GM19328 (cell line): ENCODE data around the gene STXBP5.

Experiments
- ATAC-seq: cut with Tn5 transposase; IDR thresholded peaks from one replicate; pipeline ENCODE4 v1.9.1; 2021; ENCODE audit warnings: mild to moderate bottlenecking, moderate library complexity; ENCODE audit not compliant: unreplicated experiment

Gene STXBP5

GRCh38 chr6:147285087-147285855 lies 81.1 kb downstream of the STXBP5 start:
- ATAC-seq, result peak; percentile 72

- ATAC-seq, result no peak
These were observed 83.7 kb downstream of the STXBP5 start for GRCh38 chr6:147287869-147288271.

DNA sequence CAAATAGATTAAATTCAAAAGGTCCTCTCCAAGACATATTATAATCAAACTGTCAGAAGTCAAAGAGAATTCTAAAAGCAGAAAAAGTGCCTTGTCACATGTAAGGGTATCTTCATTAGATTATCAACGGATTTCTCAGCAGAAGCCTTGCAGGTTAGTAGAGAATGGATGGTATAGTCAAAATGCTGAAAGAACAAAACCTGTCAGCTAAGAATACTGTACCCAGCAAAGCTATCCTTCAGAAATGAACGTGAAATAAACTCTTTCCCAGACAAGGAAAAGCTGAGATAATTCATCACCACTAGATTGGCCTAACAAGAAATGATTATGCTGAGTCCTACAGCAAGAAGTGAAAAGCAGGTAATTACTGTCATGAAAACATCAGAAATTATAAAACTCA lies 92.9 kb downstream of the STXBP5 start:
- ATAC-seq, result no peak

- ATAC-seq, result no peak
These were observed 93.6 kb downstream of the STXBP5 start for GRCh38 chr6:147297663-147298316.

DNA sequence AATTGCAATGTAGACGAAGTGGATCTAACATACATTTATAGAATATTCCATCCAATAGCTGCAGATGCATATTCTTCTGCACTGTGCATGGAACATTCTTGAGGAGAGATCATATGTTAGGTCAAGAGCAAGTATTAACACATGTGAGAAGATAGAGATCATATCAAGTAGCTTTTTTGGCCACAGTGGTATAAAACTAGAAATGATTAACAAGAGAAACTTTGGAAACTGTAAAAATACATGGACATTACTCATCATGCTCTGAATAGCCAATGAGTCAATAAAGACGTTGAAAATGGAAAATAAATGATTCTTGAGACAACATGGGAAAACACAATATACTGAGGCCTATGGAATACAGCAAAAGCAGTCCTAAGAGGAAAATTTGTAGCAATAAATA lies 94.2 kb downstream of the STXBP5 start:
- no peak for ATAC-seq

DNA sequence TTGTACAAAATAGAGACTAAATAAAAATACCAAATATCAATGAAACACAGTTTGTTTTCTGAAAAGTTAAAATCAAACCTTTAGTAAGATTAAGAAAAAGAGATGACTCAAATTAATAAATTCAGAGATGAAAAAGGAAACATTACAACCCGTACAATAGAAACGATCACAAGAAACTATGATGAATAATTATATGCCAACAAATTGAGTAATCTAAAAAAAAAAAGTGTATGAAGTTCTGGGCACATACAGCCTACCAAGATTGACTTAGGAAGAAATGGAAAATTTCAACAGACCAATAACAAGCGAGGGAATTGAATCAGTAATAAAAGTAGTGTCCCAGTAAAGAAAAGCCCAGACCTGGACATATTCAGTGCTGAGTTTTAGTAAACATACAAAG lies 94.8 kb downstream of the STXBP5 start:
- no peak for ATAC-seq

DNA sequence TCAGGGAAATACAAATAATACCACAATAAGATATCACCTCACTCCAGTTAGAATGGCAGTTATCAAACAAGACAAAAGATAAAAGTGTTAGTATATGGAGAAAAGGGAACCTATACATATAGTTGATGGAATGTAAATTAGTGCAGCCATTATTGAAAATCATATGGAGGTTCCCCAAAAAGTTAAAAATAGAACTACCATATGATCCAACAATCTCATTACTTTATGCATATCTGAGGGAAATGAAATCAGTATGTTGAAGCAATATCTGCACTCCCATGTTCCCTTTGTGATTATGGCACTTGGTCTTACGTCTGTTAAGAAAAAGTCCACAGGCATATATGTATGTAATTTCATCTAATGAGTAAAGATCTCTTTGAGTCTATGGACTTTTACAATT lies 96.9 kb downstream of the STXBP5 start:
- ATAC-seq, result no peak

GRCh38 chr6:147304016-147304415 lies 99.8 kb downstream of the STXBP5 start:
- ATAC-seq, result no peak

DNA sequence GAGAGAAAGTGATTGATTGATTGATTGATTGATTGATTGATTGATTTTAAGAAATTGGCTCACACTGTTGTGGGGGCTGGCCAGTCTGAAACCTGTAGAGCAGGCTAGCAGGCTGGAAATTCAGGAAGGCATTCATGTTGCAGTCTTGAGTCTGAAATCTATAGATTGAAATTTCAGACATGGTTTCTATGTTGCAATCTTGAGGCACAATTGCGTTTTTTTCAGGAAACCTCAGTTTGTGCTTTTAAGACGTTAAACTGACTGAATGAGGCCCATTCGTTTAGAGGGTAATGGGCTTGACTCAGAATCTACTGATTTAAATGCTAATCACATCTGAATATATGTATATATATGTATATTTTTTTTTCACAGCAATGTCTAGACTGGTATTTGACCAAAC lies 106.3 kb downstream of the STXBP5 start:
- no peak for ATAC-seq

GRCh38 chr6:147311218-147311617 lies 107.0 kb downstream of the STXBP5 start:
- ATAC-seq, result no peak

GRCh38 chr6:147321260-147321659 lies 117.0 kb downstream of the STXBP5 start:
- no peak for ATAC-seq

DNA sequence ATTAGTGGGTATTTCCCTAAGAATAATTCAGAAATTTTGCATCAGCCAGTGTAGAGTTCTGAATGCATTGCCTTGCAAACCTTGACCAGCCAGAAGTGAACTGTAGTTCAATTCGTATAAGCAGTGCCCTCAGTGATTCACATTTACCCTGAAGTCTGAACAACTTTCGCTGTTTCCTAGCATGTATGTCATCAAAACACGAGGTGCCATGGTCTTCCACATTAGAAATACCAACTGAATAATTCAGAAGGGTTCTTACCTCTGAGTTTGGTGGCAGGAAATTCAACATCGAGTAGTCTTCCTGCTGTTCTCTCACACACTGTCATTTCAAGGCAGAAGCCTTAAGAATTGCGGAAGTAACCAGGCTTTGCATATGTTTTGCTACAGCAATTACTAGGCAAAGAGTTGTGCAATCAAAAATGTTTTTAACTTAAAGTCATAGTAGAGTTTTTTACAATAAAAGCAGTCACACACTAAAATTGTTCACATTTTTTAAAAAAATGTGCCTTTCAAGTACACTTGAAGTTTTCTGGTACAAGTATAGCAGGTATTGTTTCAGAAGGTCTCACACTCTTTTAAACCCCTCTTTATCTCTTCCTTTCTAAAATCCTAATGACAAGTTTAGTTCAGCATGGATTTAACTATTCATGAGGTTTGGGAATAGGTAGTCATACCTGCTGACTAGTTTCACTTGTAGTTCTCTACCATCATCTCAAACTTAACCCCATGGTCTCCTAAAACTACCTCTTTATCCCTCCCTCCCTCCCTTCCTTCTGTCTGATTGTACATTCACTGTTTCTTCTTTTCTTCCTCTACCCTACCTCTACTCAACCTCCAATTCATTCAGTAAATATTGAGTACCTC lies 118.3 kb downstream of the STXBP5 start:
- ATAC-seq, result peak; percentile 98

DNA sequence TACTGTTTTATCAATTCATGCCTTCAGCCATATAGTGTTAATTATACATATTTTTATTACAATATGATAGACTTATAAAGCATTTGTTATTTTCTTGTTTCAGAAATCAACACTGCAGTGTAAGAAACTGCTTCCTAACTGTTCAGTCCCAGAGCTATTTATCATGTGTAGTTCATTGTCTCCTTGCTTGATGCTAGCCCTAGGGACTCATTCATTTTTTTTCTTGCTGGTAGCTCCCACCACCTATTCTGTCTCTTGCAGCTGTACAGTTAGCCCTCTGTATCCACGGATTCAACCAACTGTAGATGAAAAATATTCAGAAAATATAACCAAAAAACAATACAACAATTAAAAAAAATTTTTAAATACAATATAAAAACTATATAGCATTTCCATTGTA lies 121.3 kb downstream of the STXBP5 start:
- no peak for ATAC-seq

DNA sequence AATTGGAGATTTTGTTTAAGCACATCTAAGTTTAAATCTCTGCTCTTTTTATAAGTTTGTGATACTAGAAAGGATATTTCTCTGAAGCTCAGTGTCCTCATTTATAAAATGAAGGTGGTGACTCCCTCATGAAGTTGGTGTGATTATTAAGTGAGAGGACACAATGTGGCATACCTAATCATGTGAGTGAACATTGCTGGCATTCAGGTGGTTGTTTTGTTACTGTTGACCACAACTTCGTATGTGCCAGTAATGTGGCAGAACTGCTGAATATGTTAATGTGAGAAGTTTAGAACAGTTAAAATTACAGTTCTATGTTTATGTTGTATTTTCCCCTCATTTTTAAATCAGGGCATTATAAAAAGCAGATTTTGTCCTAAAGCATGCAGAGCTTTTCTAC lies 127.2 kb downstream of the STXBP5 start:
- no peak for ATAC-seq

- ATAC-seq, result no peak
These were observed 133.7 kb downstream of the STXBP5 start for GRCh38 chr6:147337921-147338320.

DNA sequence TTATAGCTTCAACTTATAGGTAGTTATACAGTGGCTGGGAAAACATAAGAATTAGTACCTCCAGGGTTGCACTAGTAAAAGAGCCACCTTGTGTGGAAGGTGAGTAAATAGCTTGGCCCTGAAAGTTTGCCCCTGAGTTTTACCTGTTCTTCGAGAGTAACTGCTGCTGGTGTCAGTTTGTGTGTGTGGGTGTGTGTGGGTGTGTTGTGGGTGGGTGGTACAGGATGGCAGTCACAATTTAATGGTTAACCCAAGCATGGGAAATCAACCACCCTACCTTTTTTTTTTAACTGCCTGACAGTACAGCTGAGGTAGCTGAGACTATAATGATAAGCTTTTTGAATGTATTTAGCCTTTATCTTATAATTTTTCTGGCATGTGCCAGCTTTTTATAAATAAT lies 137.3 kb downstream of the STXBP5 start:
- no peak for ATAC-seq

- ATAC-seq, result no peak
These were observed 141.7 kb downstream of the STXBP5 start for GRCh38 chr6:147345902-147346301.

DNA sequence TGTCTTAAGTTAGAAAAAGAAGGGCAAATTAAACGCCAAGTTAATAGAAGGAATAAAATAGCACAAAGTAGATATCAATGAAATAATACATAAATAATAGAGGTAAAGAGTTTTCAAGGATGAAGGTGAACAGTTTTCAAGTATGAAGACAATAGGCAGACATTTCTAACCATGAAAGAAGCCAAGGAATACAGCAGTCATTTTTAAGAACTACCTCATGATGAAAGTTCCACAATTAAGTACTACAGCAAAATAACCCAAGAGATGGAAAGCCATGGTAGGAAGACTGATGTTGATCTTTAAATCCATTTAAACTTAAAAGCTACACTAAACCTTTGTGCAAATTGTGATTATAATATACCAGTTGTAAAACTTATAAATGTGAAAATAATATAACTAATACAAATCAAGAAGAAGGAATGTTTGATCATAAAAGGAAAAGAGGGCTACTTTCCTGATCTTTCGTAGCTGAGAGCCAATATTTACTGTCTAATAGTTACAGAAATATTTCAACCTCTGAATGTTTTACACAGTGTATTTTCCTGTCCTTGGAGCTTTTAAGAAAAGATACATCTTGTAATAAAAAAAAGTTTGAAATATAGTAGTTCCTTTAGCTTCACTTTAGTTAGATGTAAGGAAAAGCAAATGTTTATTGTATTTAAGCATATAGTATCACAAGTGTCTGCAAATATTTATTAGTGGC lies 143.1 kb downstream of the STXBP5 start:
- ATAC-seq, result no peak

GRCh38 chr6:147347882-147348575 lies 143.8 kb downstream of the STXBP5 start:
- ATAC-seq, result no peak

DNA sequence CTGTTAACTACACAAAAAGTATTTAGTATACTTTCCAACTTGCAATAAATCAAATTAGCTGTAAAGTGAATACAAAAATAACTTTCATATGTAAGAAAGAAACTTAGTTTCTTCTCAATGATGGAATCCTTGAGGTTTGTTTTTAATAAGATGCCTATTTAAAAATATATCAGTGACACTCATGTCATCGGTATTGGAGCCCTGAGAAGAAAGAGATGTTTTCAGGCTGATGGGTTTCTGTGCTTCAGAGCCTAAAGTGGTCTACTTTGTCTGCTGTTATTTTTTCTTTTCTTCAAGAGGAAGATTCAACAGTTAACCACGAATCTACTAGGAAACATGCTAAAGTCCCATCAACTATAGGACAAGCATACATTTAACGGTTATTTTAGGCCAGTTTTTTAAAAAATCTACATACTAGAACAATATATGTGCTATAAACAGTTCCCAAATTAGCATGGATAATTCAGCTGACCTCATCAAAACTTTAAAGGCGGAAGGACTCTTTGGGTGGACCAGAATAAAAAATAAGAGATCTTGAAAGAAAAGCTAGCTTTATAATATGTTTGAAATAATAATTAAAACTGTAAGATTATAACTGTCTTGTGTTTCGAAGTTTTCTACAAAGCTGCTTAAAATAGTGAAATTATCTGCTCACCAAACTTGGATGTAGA lies 157.2 kb downstream of the STXBP5 start:
- no peak for ATAC-seq
